ENCODE results near the gene CRLF1. TPM values are rescaled to one million over a fixed set of nuclear protein-coding genes. Genes with fewer than 3 reads are reported as not detected.

Gene CRLF1
- 1 to 10 TPM in 1 of 2 donors, under 1 TPM in 1; 0.84 to 1.6 TPM for total RNA-seq

- peaks cover 87% of the 10 kb centered on the region for H3K27me3 ChIP-seq
- no peak within 1 kb of the TSS for H3K4me3 ChIP-seq
- intact Hi-C loops (cut with DNase I), result no loop called here
- no peak within 1 kb of the TSS for H3K9ac ChIP-seq (ENCODE audit: low read depth in 2 of 2, low read length in 2 of 2)
- TF ChIP-seq CTCF (IDR thresholded peaks at IDR 0.05), result no peak
- no peaks in the 10 kb centered on the region for H3K4me1 ChIP-seq
- H3K9me3 ChIP-seq, result no peaks in the 10 kb centered on the region
- no peak within 1 kb of the TSS for H3K27ac ChIP-seq
- DNase-seq, result no peak
- H3K36me3 ChIP-seq, result no peaks in the 10 kb centered on the region
Measured at GRCh38 chr19:18606281-18607225, at the start of gene CRLF1. TSS of gene CRLF1 (minus strand) at chr19:18606799. CDS start at chr19:18606656, 143 bp downstream.

DNA sequence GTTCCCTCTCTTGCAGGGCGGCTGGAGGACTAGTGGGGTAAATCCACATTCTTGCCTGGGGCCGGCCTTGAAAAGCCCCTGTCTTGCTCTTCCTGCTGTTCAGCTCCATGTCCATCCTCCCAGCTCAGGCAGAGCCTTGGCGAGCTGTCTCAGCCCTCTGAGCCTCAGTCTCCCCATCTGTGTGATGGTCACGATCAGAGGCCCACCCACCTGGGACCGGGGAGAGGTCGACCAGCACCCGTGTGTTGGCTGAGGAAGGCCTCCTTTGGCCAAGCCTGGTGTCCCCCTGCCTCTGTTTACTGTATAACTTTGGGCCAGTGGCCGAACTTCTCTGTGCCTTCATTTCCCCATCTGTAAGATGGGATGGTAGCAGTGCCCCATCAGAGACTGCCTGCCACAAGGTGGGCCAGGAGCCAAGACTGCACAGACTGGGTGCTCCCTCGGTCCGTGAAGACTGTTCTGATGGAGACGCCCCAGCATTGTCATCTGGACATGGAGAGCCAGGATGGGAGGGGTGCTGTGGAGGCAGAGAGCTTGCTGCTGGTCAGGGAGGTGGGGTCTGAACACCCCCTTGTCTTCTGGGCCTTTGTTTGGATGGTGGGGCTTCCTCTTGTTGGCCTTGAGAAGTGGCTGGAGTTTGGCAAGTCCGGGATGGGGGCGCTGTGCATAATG, 48.7 kb upstream of the CRLF1 start:
- no peaks in the 10 kb centered on the region for H3K4me1 ChIP-seq
- H3K27ac ChIP-seq, result no peak overlapping the region
- no peaks in the 10 kb centered on the region for H3K36me3 ChIP-seq
- no peak overlapping the region for H3K4me3 ChIP-seq
- no peak overlapping the region for H3K9ac ChIP-seq (ENCODE audit: low read depth in 2 of 2, low read length in 2 of 2)
- no peak for TF ChIP-seq CTCF (IDR thresholded peaks at IDR 0.05)
- no peaks in the 10 kb centered on the region for H3K27me3 ChIP-seq
- intact Hi-C loops (cut with DNase I), result no loop called here
- DNase-seq, result no peak
- no peaks in the 10 kb centered on the region for H3K9me3 ChIP-seq

DNA sequence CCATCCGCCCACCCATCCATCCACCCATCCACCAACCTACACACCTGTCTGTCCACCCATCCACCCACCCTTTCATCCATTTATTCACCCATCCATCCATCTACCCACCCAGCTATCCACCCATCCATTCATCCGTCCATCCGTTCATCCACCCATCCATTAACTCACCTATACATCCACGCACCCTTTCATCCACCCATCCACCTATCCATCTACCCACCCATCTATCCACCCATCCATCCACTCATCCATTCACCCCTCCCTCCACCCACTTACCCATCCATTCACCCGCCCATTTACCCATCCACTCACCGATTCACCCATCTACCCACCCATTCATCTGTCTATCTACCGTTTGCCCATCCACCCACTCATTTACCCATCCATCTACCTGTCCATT, 47.9 kb upstream of the CRLF1 start:
- no peaks in the 10 kb centered on the region for H3K9me3 ChIP-seq
- no peak overlapping the region for H3K27ac ChIP-seq
- intact Hi-C loops (cut with DNase I), result no loop called here
- H3K4me3 ChIP-seq, result no peak overlapping the region
- no peak for DNase-seq
- H3K9ac ChIP-seq (ENCODE audit: low read depth in 2 of 2, low read length in 2 of 2), result no peak overlapping the region
- H3K4me1 ChIP-seq, result no peaks in the 10 kb centered on the region
- H3K27me3 ChIP-seq, result no peaks in the 10 kb centered on the region
- no peak for TF ChIP-seq CTCF (IDR thresholded peaks at IDR 0.05)
- H3K36me3 ChIP-seq, result no peaks in the 10 kb centered on the region

DNA sequence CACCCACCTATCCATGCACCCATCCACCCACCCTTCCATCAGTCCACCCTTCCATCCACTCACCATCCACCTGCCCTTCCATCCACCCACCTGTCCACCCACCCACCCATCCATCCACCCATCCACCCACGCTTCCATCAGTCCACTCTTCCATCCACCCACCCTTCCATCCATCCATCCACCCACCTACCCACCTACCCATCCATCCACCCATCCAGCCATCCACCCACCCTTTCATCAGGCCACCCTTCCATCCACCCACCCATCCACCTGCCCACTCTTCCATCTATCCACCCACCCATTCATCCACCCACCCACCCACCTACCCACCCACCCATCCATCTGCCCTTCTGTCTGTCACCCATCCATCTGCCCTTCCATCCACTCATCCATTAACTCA, 47.3 kb upstream of the CRLF1 start:
- Histone ChIP-seq H3K27me3 (no peaks in the 10 kb centered on the region), H3K27ac (no peak overlapping the region), H3K9me3 (no peaks in the 10 kb centered on the region), H3K4me1 (no peaks in the 10 kb centered on the region), H3K9ac (ENCODE audit: low read depth in 2 of 2, low read length in 2 of 2) (no peak overlapping the region), H3K4me3 (no peak overlapping the region), H3K36me3 (no peaks in the 10 kb centered on the region)
- intact Hi-C loops (cut with DNase I), result no loop called here
- no peak for DNase-seq
- no peak for TF ChIP-seq CTCF (IDR thresholded peaks at IDR 0.05)

- Histone ChIP-seq H3K4me3 (no peak overlapping the region), H3K9ac (ENCODE audit: low read depth in 2 of 2, low read length in 2 of 2) (no peak overlapping the region)
Measured at GRCh38 chr19:18651733-18652132, 45.1 kb upstream of the CRLF1 start.

More at GRCh38 chr19:18651733-18652132, 45.1 kb upstream of the CRLF1 start:
- no peak for TF ChIP-seq CTCF (IDR thresholded peaks at IDR 0.05)
- no peak for DNase-seq
- no peaks in the 10 kb centered on the region for H3K27me3 ChIP-seq
- no peaks in the 10 kb centered on the region for H3K4me1 ChIP-seq
- intact Hi-C loops (cut with DNase I), result no loop called here
- H3K27ac ChIP-seq, result no peak overlapping the region
- H3K9me3 ChIP-seq, result no peaks in the 10 kb centered on the region
- H3K36me3 ChIP-seq, result no peaks in the 10 kb centered on the region

Measured in colonic mucosa (tissue), 4 donors.